Esophagus squamous epithelium (tissue), 4 donors: ENCODE measurements around the gene ATP1A1.

ENCODE experiments used
- POLR2A ChIP-seq, 4 donors: fragments of 450-650 bp; IDR thresholded peaks; one replicate each; pipeline ENCODE4 v1.6.1; 2017; ENCODE audit warnings: antibody characterized with exemption in 4 of 4, mild to moderate bottlenecking in 4 of 4, moderate library complexity in 3 of 4
- TF ChIP-seq, protein P1 (sequence below), 6 experiments: fragments of 450-650 bp in 4 of 6; fragments of 200-600 bp in 2 of 6; sonication (generic) in 2 of 6; IDR thresholded peaks; one replicate each; pipeline ENCODE4 v1.5.1; 2016 to 2019; ENCODE audit warnings: antibody characterized with exemption in 6 of 6, mild to moderate bottlenecking in 4 of 6, moderate library complexity in 4 of 6

DNA sequence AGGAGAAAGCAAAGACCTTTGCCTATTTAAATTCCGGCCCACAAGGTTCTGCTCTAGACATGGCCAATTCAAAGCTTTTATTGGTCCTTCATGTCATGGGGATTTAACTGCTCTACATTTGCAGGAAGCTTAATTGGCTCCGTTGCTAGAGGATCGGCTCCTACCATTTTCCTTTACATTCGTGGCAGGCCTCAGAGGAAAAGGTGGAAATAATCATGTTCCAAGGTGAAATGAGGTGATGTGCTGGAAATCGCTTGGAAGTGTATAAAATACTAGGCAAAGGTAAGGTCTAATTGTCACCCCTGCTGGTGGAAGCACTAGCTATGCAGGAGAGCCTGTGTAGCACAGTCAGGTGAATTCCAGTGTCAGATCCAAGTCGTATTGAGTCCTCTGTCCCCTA, 55.5 kb downstream of the ATP1A1 start:
- TF ChIP-seq, protein P1, sequence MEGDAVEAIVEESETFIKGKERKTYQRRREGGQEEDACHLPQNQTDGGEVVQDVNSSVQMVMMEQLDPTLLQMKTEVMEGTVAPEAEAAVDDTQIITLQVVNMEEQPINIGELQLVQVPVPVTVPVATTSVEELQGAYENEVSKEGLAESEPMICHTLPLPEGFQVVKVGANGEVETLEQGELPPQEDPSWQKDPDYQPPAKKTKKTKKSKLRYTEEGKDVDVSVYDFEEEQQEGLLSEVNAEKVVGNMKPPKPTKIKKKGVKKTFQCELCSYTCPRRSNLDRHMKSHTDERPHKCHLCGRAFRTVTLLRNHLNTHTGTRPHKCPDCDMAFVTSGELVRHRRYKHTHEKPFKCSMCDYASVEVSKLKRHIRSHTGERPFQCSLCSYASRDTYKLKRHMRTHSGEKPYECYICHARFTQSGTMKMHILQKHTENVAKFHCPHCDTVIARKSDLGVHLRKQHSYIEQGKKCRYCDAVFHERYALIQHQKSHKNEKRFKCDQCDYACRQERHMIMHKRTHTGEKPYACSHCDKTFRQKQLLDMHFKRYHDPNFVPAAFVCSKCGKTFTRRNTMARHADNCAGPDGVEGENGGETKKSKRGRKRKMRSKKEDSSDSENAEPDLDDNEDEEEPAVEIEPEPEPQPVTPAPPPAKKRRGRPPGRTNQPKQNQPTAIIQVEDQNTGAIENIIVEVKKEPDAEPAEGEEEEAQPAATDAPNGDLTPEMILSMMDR (IDR thresholded peaks at IDR 0.05) = no peak
- no peak for TF ChIP-seq POLR2A (IDR thresholded peaks at IDR 0.05)
